IMR-90 (cell line): ENCODE measurements around the gene CXCL8. TPM values are rescaled to one million over a fixed set of nuclear protein-coding genes. Genes with fewer than 3 reads are reported as not detected.
A peak's percentile ranks its signal among the peaks of the same experiment; 100 is the strongest.

Source experiments
- ATAC-seq: fragments of 200-7000 bp; cut with Tn5 transposase; 2 replicates; pipeline ENCODE4 v1.9.1; 2020; ENCODE audit warnings: low read depth, mild to moderate bottlenecking, moderate library complexity
- BruUV-seq: library from RNA; stranded (reverse); fragments of 400-500 nt; replicated peaks from 2 replicates; lab custom pipeline; 2021; lab: Mats Ljungman, UMichigan
- CTCF ChIA-PET: fragments of 300-600 bp; formaldehyde crosslinking; extraction: SDS; loops from one replicate; lab custom pipeline; 2021; ENCODE audit warnings: antibody characterized with exemption; lab: Yijun Ruan, JAX
- POLR2A ChIA-PET: fragments of 300-600 bp; sonication (Branson Sonifier 250); formaldehyde crosslinking; loops from one replicate; lab custom pipeline; 2022; ENCODE audit warnings: antibody characterized with exemption; ENCODE audit not compliant: unreplicated experiment; lab: Charles Lee
- DNase-seq: peaks from one replicate; pipeline ENCODE4 v3.0.0; 2013
- H2AFZ ChIP-seq: replicated peaks from 2 replicates; pipeline ENCODE3; 2013; ENCODE audit warnings: low read length, mild to moderate bottlenecking; ENCODE audit not compliant: poor library complexity
- H2AK5ac ChIP-seq: 2 replicates; pipeline ENCODE4 v1.6.1; 2013; ENCODE audit warnings: low read depth, low read length, inconsistent platforms
- H2AK9ac ChIP-seq: replicated peaks from 2 replicates; pipeline ENCODE3; 2013; ENCODE audit warnings: mild to moderate bottlenecking, low read depth, low read length, moderate library complexity; ENCODE audit not compliant: poor library complexity
- H2BK120ac ChIP-seq: 2 replicates; pipeline ENCODE4 v1.6.1; 2013; ENCODE audit warnings: low read depth, low read length, inconsistent platforms
- H2BK15ac ChIP-seq: 3 replicates; pipeline ENCODE4 v1.6.1; 2013; ENCODE audit warnings: low read depth, low read length, inconsistent platforms
- H2BK20ac ChIP-seq: 2 replicates; pipeline ENCODE4 v1.6.1; 2013; ENCODE audit warnings: low read depth, mild to moderate bottlenecking, inconsistent platforms, low read length, moderate library complexity
- H2BK5ac ChIP-seq: 2 replicates; pipeline ENCODE4 v1.6.1; 2013; ENCODE audit warnings: mild to moderate bottlenecking, low read depth, low read length, inconsistent platforms; ENCODE audit not compliant: poor library complexity, severe bottlenecking
- H3K14ac ChIP-seq: replicated peaks from 2 replicates; pipeline ENCODE4 v1.6.1; 2013; ENCODE audit warnings: low read depth, low read length, inconsistent platforms
- H3K18ac ChIP-seq: 2 replicates; pipeline ENCODE4 v1.6.1; 2013; ENCODE audit warnings: low read depth, low read length, control low read depth
- H3K23ac ChIP-seq: 2 replicates; pipeline ENCODE4 v1.6.1; 2013; ENCODE audit warnings: low read depth, low read length, inconsistent platforms
- H3K27ac ChIP-seq: 2 replicates; pipeline ENCODE4 v1.5.1; 2013; ENCODE audit warnings: mild to moderate bottlenecking, control low read depth, low read length; ENCODE audit not compliant: insufficient read depth
- H3K27me3 ChIP-seq: 2 replicates; pipeline ENCODE4 v1.6.1; 2013; ENCODE audit warnings: low read length; ENCODE audit not compliant: control insufficient read depth, insufficient read depth
- H3K36me3 ChIP-seq: 2 replicates; pipeline ENCODE4 v1.6.1; 2013; ENCODE audit warnings: low read length, mixed read lengths; ENCODE audit not compliant: control insufficient read depth, insufficient read depth
- H3K4ac ChIP-seq: 2 replicates; pipeline ENCODE4 v1.6.1; 2013; ENCODE audit warnings: low read depth, low read length, inconsistent platforms
- H3K4me1 ChIP-seq: 2 replicates; pipeline ENCODE4 v1.6.1; 2013; ENCODE audit warnings: low read length, mixed read lengths; ENCODE audit not compliant: control insufficient read depth, insufficient read depth
- H3K4me2 ChIP-seq: 2 replicates; pipeline ENCODE4 v1.6.1; 2013; ENCODE audit warnings: low read depth, mild to moderate bottlenecking, control low read depth, low read length, moderate library complexity
- H3K4me3 ChIP-seq: 2 replicates; pipeline ENCODE4 v1.5.1; 2013; ENCODE audit warnings: low read depth, mild to moderate bottlenecking, control low read depth, low read length, moderate library complexity; ENCODE audit not compliant: insufficient read depth
- H3K56ac ChIP-seq: 2 replicates; pipeline ENCODE4 v1.6.1; 2013; ENCODE audit warnings: low read length, inconsistent platforms; ENCODE audit not compliant: insufficient read depth; ENCODE audit errors: extremely low read depth
- H3K79me1 ChIP-seq, 2 experiments: 2 replicates each; pipeline ENCODE4 v1.6.1; 2013; ENCODE audit warnings: low read length in 2 of 2, inconsistent platforms in 1 of 2, low read depth in 1 of 2
- H3K9ac ChIP-seq: 2 replicates; pipeline ENCODE4 v1.6.1; 2013; ENCODE audit warnings: low read depth, low read length, control low read depth
- H3K9me1 ChIP-seq: 2 replicates; pipeline ENCODE4 v1.6.1; 2013; ENCODE audit warnings: low read length, inconsistent platforms; ENCODE audit not compliant: insufficient read depth
- H3K9me3 ChIP-seq: 2 replicates; pipeline ENCODE4 v1.6.1; 2013; ENCODE audit warnings: low read length; ENCODE audit not compliant: control insufficient read depth, insufficient read depth
- H4K20me1 ChIP-seq: 2 replicates; pipeline ENCODE4 v1.6.1; 2013; ENCODE audit warnings: low read length, inconsistent platforms; ENCODE audit not compliant: insufficient read depth
- H4K5ac ChIP-seq: 2 replicates; pipeline ENCODE4 v1.6.1; 2013; ENCODE audit warnings: mild to moderate bottlenecking, low read depth, low read length, control low read depth
- H4K8ac ChIP-seq, 2 experiments: 2 replicates each; pipeline ENCODE4 v1.6.1; 2013; ENCODE audit warnings: low read depth in 2 of 2, low read length in 2 of 2, control low read depth in 1 of 2, inconsistent platforms in 1 of 2
- H4K91ac ChIP-seq: 2 replicates; pipeline ENCODE4 v1.6.1; 2013; ENCODE audit warnings: low read depth, low read length, inconsistent platforms; ENCODE audit not compliant: insufficient read depth
- CEBPB ChIP-seq: IDR thresholded peaks from 2 replicates; pipeline ENCODE4 v1.6.1; 2012; ENCODE audit warnings: low read depth, low read length, improper control_type of control experiment
- CHD1 ChIP-seq: IDR thresholded peaks from 2 replicates; pipeline ENCODE4 v1.6.1; 2012; ENCODE audit warnings: low read depth, low read length, improper control_type of control experiment
- MAFK ChIP-seq: IDR thresholded peaks from 2 replicates; pipeline ENCODE4 v1.6.1; 2012; ENCODE audit warnings: low read depth, low read length, improper control_type of control experiment
- MXI1 ChIP-seq: IDR thresholded peaks from 2 replicates; pipeline ENCODE4 v1.6.1; 2012; ENCODE audit warnings: low read depth, mild to moderate bottlenecking, low read length, moderate library complexity, borderline replicate concordance
- NFE2L2 ChIP-seq: fragments of 150-350 bp; IDR thresholded peaks from 2 replicates; pipeline ENCODE4 v1.6.1; 2016; ENCODE audit warnings: low read depth, mild to moderate bottlenecking, low read length
- SMC3 ChIP-seq: fragments of 150-350 bp; IDR thresholded peaks from 2 replicates; pipeline ENCODE4 v1.6.1; 2016; ENCODE audit warnings: low read depth, mild to moderate bottlenecking, antibody characterized with exemption, low read length, moderate library complexity
- USF2 ChIP-seq: fragments of 150-350 bp; IDR thresholded peaks from 2 replicates; pipeline ENCODE4 v1.6.1; 2017; ENCODE audit warnings: mild to moderate bottlenecking, antibody characterized with exemption, low read length, low read depth
- WGBS, 2 experiments: methylation state at CpG; one replicate each; pipeline versions ENCODE4 v1.1.5 to v1.1.7; 2013; ENCODE audit warnings: missing lambda C conversion rate in 2 of 2; ENCODE audit not compliant: insufficient read length in 1 of 2; ENCODE audit errors: extremely low coverage in 2 of 2; 5-methylcytosine and 5-hydroxymethylcytosine counted together
- dilution Hi-C: fragments of 300-500 bp; cut with HindIII; formaldehyde crosslinking; loops from one replicate; pipeline ENCODE4 v1.14.3; 2018; ENCODE audit warnings: low sequenced_read_pairs; ENCODE audit not compliant: unreplicated experiment
- in situ Hi-C: fragments of 300-500 bp; cut with MboI; formaldehyde crosslinking; loops from 3 replicates; pipeline ENCODE4 v1.14.3; 2019; ENCODE audit warnings: low sequenced_read_pairs, inconsistent platforms, mixed read lengths
- intact Hi-C: fragments of 100-400 bp; cut with micrococcal nuclease; formaldehyde crosslinking; loops from 2 replicates; pipeline ENCODE4 v1.10.0; 2022
- polyA plus RNA-seq, 3 experiments: library from polyadenylated mRNA; depleted of rRNA; stranded (reverse); fragments of >200 nt; gene quantifications; 2 replicates each; pipeline ENCODE4 v1.2.3, GENCODE V29; 2012; ENCODE audit warnings: low replicate concordance in 1 of 3
- total RNA-seq: library from RNA; depleted of rRNA; stranded (reverse); fragments of >200 nt; gene quantifications from 2 replicates; pipeline ENCODE4 v1.2.3, GENCODE V29; 2012

CXCL8 gene
- total and polyA plus RNA-seq, 2 of the 4 experiments (the other 2 are of a cell fraction): 2.2 to 2.7 TPM

- H2AK5ac ChIP-seq: no peak overlapping the region
- ChIA-PET POLR2A (no interaction called here), CTCF (interaction anchor here (0.7 kb wide), 1 partner anchor 17 kb away, joined by 3 read pairs; no protein-coding TSS in a partner anchor)
- no peak overlapping the region for H3K4ac ChIP-seq
- H4K8ac ChIP-seq: no peak overlapping the region
- TF ChIP-seq NFE2L2: no peak
- no peak for TF ChIP-seq MXI1
- TF ChIP-seq MAFK: no peak
- no peak for TF ChIP-seq CHD1
- TF ChIP-seq CEBPB: peak; percentile 98
- no peak for TF ChIP-seq SMC3
- TF ChIP-seq USF2: no peak
- dilution Hi-C loops: no loop called here
- no peak overlapping the region for H2BK5ac ChIP-seq
- H4K5ac ChIP-seq: no peak overlapping the region
- no peak overlapping the region for H3K27ac ChIP-seq
- H3K4me1 ChIP-seq: peaks cover 3% of the 10 kb centered on the region
- H3K9me3 ChIP-seq: no peaks in the 10 kb centered on the region
- 0 out of 3 replicates have a peak overlapping the region, but pooled peaks have one; percentile 9 for H2BK15ac ChIP-seq
- H3K56ac ChIP-seq: no peak overlapping the region
- H3K27me3 ChIP-seq: no peaks in the 10 kb centered on the region
- no peak overlapping the region for H3K9ac ChIP-seq
- no peaks in the 10 kb centered on the region for H4K20me1 ChIP-seq
- H3K4me3 ChIP-seq: no peak overlapping the region
- BruUV-seq: no TSS peak
- no peak overlapping the region for H4K91ac ChIP-seq
- H2AFZ ChIP-seq: no peak overlapping the region
- no peak overlapping the region for H2BK20ac ChIP-seq
- no peaks in the 10 kb centered on the region for H3K36me3 ChIP-seq
- peaks cover 3% of the 10 kb centered on the region; the same call in 1 of the 2 replicates for H3K9me1 ChIP-seq
- H2AK9ac ChIP-seq: no peak overlapping the region
- H3K14ac ChIP-seq: no peak overlapping the region
- no peak overlapping the region for H3K18ac ChIP-seq
- ATAC-seq (no peak; the same call in 1 of the 2 replicates), DNase-seq (peak; percentile 77)
- H3K23ac ChIP-seq: no peak overlapping the region
- no peak overlapping the region for H3K4me2 ChIP-seq
- intact Hi-C loops: loop anchor here (10.0 kb wide), 1 partner anchor 147 kb away; no protein-coding TSS in a partner anchor
- H2BK120ac ChIP-seq: peak overlapping the region; percentile 44; the same call in 1 of the 2 replicates
- in situ Hi-C loops: loop anchor here (10.0 to 25.0 kb wide), 2 partner anchors 383 to 916 kb away; no protein-coding TSS in a partner anchor
- WGBS, 2 experiments: no CpG with 5 or more reads among the region's 1 CpG
- H3K79me1 ChIP-seq: no peaks in the 10 kb centered on the region
Measured at GRCh38 chr4:73721435-73721834, 18.9 kb upstream of the CXCL8 start.
